ENCODE measurements around the gene VPS16. TPM values are rescaled to one million over a fixed set of nuclear protein-coding genes. Genes with fewer than 3 reads are reported as not detected.

Gene VPS16
- total and polyA plus RNA-seq, 11 donors: 13.9 to 28.6 (median 19.7) TPM

- Histone ChIP-seq H3K4me3 (peak overlapping the region; percentile 70 to 99 (median 91)), H3K9me3 (no peaks in the 10 kb centered on the region), H3K27ac (peak overlapping the region; percentile 69 to 96 (median 87)), H3K4me1 (peaks cover 0 to 26% (median 15%) of the 10 kb centered on the region in 12 donors), H3K27me3 (no peaks in the 10 kb centered on the region), H3K36me3 (peaks cover 0 to 13% (median 0%) of the 10 kb centered on the region in 9 donors)
- no peak for TF ChIP-seq POLR2A (IDR thresholded peaks at IDR 0.05)
- TF ChIP-seq, protein P1, sequence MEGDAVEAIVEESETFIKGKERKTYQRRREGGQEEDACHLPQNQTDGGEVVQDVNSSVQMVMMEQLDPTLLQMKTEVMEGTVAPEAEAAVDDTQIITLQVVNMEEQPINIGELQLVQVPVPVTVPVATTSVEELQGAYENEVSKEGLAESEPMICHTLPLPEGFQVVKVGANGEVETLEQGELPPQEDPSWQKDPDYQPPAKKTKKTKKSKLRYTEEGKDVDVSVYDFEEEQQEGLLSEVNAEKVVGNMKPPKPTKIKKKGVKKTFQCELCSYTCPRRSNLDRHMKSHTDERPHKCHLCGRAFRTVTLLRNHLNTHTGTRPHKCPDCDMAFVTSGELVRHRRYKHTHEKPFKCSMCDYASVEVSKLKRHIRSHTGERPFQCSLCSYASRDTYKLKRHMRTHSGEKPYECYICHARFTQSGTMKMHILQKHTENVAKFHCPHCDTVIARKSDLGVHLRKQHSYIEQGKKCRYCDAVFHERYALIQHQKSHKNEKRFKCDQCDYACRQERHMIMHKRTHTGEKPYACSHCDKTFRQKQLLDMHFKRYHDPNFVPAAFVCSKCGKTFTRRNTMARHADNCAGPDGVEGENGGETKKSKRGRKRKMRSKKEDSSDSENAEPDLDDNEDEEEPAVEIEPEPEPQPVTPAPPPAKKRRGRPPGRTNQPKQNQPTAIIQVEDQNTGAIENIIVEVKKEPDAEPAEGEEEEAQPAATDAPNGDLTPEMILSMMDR (IDR thresholded peaks at IDR 0.05): no peak
- ATAC-seq (no peak), DNase-seq (no peak)
- intact Hi-C loops (cut with DNase I): loop anchor here in 6 of 10 donors (1.0 to 10.0 kb wide), 9 partner anchors 33 to 315 kb away; partner anchors contain the start of genes EBF4 (in 2 of the 6), IDH3B (in 2 of the 6) and PTPRA (in 2 of the 6)
- 78 to 90% (median 82%) methylated on average over 17 to 21 of the region's 21 CpGs for WGBS, 4 donors
Observed at GRCh38 chr20:2839732-2840137, 810 bp upstream of the VPS16 start.

DNA sequence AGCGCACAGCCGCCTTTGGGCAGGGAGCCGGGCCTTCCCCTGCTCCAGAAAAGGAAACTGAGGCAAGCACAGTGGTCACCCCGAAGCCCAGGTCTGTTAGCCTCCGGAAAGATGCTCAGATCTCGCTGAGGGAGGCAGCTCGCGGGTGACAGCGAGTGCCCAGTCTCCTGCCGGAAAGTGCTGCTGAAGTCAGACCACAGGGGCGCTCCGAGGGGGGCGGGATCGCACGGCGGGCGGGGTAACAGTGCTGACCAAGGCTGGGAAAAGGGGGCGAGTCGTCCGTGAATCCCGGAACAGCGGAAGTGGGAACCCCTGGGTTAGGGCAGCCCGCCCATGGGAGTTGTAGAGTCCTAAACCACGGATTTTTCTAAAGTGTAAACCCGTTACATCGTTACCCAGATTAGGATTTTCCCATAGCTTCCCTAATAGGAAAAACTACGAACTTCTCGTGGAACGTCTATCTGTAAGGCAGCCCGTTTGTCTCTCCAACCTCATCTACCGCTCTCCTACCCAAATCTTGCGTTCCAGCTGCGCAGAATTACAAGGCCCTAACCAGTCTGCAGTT, 504 bp downstream of the VPS16 start:
- no peaks in the 10 kb centered on the region for H3K27me3 ChIP-seq
- no peak for TF ChIP-seq POLR2A (IDR thresholded peaks at IDR 0.05)
- TF ChIP-seq, protein P1 (IDR thresholded peaks at IDR 0.05): peak in 1 of 12 donors; percentile 7
- ATAC-seq (peak; percentile 44 to 78 (median 64)), DNase-seq (peak; percentile 67 to 83 (median 76))
- intact Hi-C loops (cut with DNase I): loop anchor here in 5 of 10 donors (1.0 to 10.0 kb wide), 7 partner anchors 32 to 316 kb away; partner anchors contain the start of genes EBF4 (in 2 of the 5), PTPRA (in 2 of the 5) and IDH3B (in 1 of the 5)
- peaks cover 0 to 26% (median 15%) of the 10 kb centered on the region in 12 donors for H3K4me1 ChIP-seq
- 4 to 7% (median 5%) methylated on average over 26 to 33 of the region's 33 CpGs for whole genome bisulfite sequencing, 4 donors
- H3K36me3 ChIP-seq: peaks cover 0 to 13% (median 0%) of the 10 kb centered on the region in 9 donors
- H3K27ac ChIP-seq: peak overlapping the region; percentile 69 to 96 (median 87)
- no peaks in the 10 kb centered on the region for H3K9me3 ChIP-seq
- peak overlapping the region; percentile 70 to 99 (median 91) for H3K4me3 ChIP-seq

- Histone ChIP-seq H3K4me3 (no peak overlapping the region), H3K27me3 (no peaks in the 10 kb centered on the region), H3K4me1 (peaks cover 0 to 13% (median 7%) of the 10 kb centered on the region in 12 donors), H3K36me3 (peaks cover 0 to 12% (median 0%) of the 10 kb centered on the region in 9 donors), H3K9me3 (no peaks in the 10 kb centered on the region), H3K27ac (no peak overlapping the region)
- intact Hi-C loops (cut with DNase I): loop anchor here in 7 of 10 donors (5.0 to 10.0 kb wide), 6 partner anchors 88 to 321 kb away; partner anchors contain the start of genes EBF4 (in 2 of the 7) and IDH3B (in 1 of the 7)
- DNase-seq: no peak
- TF ChIP-seq, protein P1 (IDR thresholded peaks at IDR 0.05): no peak
- TF ChIP-seq POLR2A (IDR thresholded peaks at IDR 0.05): no peak
- 91 to 96% (median 92%) methylated on average over 2 of the region's 2 CpGs for WGBS, 4 donors
- ATAC-seq: no peak
Observed at GRCh38 chr20:2845607-2846006, 5.1 kb downstream of the VPS16 start.

- DNase-seq: no peak
- TF ChIP-seq POLR2A (IDR thresholded peaks at IDR 0.05): no peak
- TF ChIP-seq, protein P1 (IDR thresholded peaks at IDR 0.05): no peak
- 76 to 81% (median 78%) methylated on average over 5 of the region's 5 CpGs for WGBS, 4 donors
Observed at GRCh38 chr20:2846698-2847097, 6.2 kb downstream of the VPS16 start.

More at GRCh38 chr20:2846698-2847097, 6.2 kb downstream of the VPS16 start:
- Histone ChIP-seq H3K27me3 (no peaks in the 10 kb centered on the region), H3K36me3 (peaks cover 0 to 12% (median 0%) of the 10 kb centered on the region in 9 donors), H3K27ac (no peak overlapping the region), H3K4me1 (peaks cover 0 to 5% (median 2%) of the 10 kb centered on the region in 12 donors), H3K4me3 (no peak overlapping the region), H3K9me3 (no peaks in the 10 kb centered on the region)
- no peak for ATAC-seq
- intact Hi-C loops (cut with DNase I): loop anchor here in 7 of 10 donors (5.0 to 10.0 kb wide), 6 partner anchors 89 to 322 kb away; partner anchors contain the start of genes EBF4 (in 2 of the 7) and IDH3B (in 1 of the 7)

Data from heart left ventricle (tissue), 16 donors.